GM12878 (cell line): Measurements from ENCODE around the gene SERP1. TPM values are rescaled to one million over a fixed set of nuclear protein-coding genes. Genes with fewer than 3 reads are reported as not detected.

Source experiments
- ATAC-seq: fragments of 200-7000 bp; cut with Tn5 transposase; 3 replicates; pipeline ENCODE4 v1.9.1; 2020; ENCODE audit warnings: mild to moderate bottlenecking, moderate library complexity
- BruUV-seq: library from RNA; stranded (reverse); fragments of 400-500 nt; replicated peaks from 2 replicates; lab custom pipeline; 2021; lab: Mats Ljungman, UMichigan
- CTCF ChIA-PET: fragments of 300-600 bp; sonication (Branson Sonifier 250); formaldehyde crosslinking; extraction: SDS; loops from one replicate; lab custom pipeline; 2021; ENCODE audit warnings: inconsistent platforms; lab: Yijun Ruan, JAX
- POLR2A ChIA-PET: fragments of 350-600 bp; formaldehyde crosslinking; extraction: SDS; loops from one replicate; lab custom pipeline; 2021; ENCODE audit warnings: inconsistent platforms; lab: Charles Lee
- RAD21 ChIA-PET: fragments of 300-600 bp; sonication (Branson Sonifier 250); formaldehyde crosslinking; loops from one replicate; lab custom pipeline; 2023; ENCODE audit warnings: antibody characterized with exemption; ENCODE audit not compliant: unreplicated experiment; lab: Charles Lee
- SMC1A ChIA-PET: fragments of 300-600 bp; sonication (Branson Sonifier 250); formaldehyde crosslinking; loops from one replicate; lab custom pipeline; 2023; ENCODE audit not compliant: unreplicated experiment, uncharacterized antibody; lab: Charles Lee
- DNase-seq: peaks from one replicate; pipeline ENCODE4 v3.0.0-alpha.2; 2011; ENCODE audit warnings: low read depth, low spot score
- FAIRE-seq: peaks from 3 replicates; lab custom pipeline; 2011; peaks lifted over from hg19 to GRCh38; lab: Jason Lieb, UNC
- H2AFZ ChIP-seq: 2 replicates; pipeline ENCODE4 v1.6.0; 2011; ENCODE audit warnings: low read depth, low read length, control low read depth; ENCODE audit not compliant: control insufficient read depth
- H3K27ac ChIP-seq: 2 replicates; pipeline ENCODE4 v1.5.1; 2011; ENCODE audit warnings: control low read depth; ENCODE audit not compliant: control insufficient read depth, insufficient read depth
- H3K27me3 ChIP-seq, 2 experiments: replicated peaks in 1 of 2; 2 replicates each; pipeline versions ENCODE4 v1.6.0 to v1.6.1; 2011; ENCODE audit warnings: low read length in 1 of 2; ENCODE audit not compliant: control insufficient read depth in 2 of 2, insufficient read depth in 2 of 2
- H3K36me3 ChIP-seq, 2 experiments: 2 replicates each; pipeline ENCODE4 v1.5.1; 2011; ENCODE audit warnings: low read length in 1 of 2; ENCODE audit not compliant: control insufficient read depth in 2 of 2, insufficient read depth in 2 of 2
- H3K4me1 ChIP-seq: 2 replicates; pipeline ENCODE4 v1.6.1; 2011; ENCODE audit warnings: mild to moderate bottlenecking, low read length, moderate library complexity, mixed read lengths; ENCODE audit not compliant: control insufficient read depth, insufficient read depth
- H3K4me2 ChIP-seq: 2 replicates; pipeline ENCODE4 v1.6.0; 2011; ENCODE audit warnings: control low read depth; ENCODE audit not compliant: control insufficient read depth, insufficient read depth
- H3K4me3 ChIP-seq: fragments of 200-600 bp; sonication (generic); 2 replicates; pipeline ENCODE4 v1.5.1; 2016
- H3K79me2 ChIP-seq: 2 replicates; pipeline ENCODE4 v1.6.0; 2011; ENCODE audit warnings: low read length; ENCODE audit not compliant: control insufficient read depth, insufficient read depth
- H3K9ac ChIP-seq: 2 replicates; pipeline ENCODE4 v1.8.0; 2011; ENCODE audit warnings: low read length, control low read depth, mixed read lengths; ENCODE audit not compliant: control insufficient read depth, insufficient read depth
- H3K9me3 ChIP-seq: replicated peaks from 3 replicates; pipeline ENCODE4 v1.5.1; 2011; ENCODE audit warnings: mild to moderate bottlenecking, low read length; ENCODE audit not compliant: control insufficient read depth, insufficient read depth
- H4K20me1 ChIP-seq: 2 replicates; pipeline ENCODE4 v1.6.0; 2011; ENCODE audit not compliant: control insufficient read depth, insufficient read depth
- CBX5 ChIP-seq: sonication (generic); IDR thresholded peaks from 2 replicates; pipeline ENCODE4 v1.6.1; 2016; ENCODE audit warnings: low read depth, moderate library complexity, mild to moderate bottlenecking, inconsistent platforms
- CHD1 ChIP-seq: IDR thresholded peaks from 2 replicates; pipeline ENCODE4 v1.6.1; 2012; ENCODE audit warnings: low read depth, low read length, improper control_type of control experiment
- ETV6 ChIP-seq, 2 experiments: fragments of 450-650 bp in 1 of 2; IDR thresholded peaks in 1 of 2; conservative IDR thresholded peaks in 1 of 2; 2 replicates each; pipeline ENCODE4 v1.6.1; 2014; ENCODE audit warnings: antibody characterized with exemption in 1 of 2, borderline replicate concordance in 1 of 2, low read depth in 1 of 2, mild to moderate bottlenecking in 1 of 2, moderate library complexity in 1 of 2
- FOXM1 ChIP-seq: IDR thresholded peaks from 2 replicates; pipeline ENCODE4 v1.6.1; 2012; ENCODE audit warnings: low read depth, mild to moderate bottlenecking, inconsistent platforms, low read length, moderate library complexity
- IKZF2 ChIP-seq, 2 experiments: fragments of 450-650 bp; IDR thresholded peaks; 2 replicates each; pipeline ENCODE4 v1.6.1; 2017; ENCODE audit warnings: mild to moderate bottlenecking in 2 of 2, moderate library complexity in 2 of 2
- IRF4 ChIP-seq: IDR thresholded peaks from 2 replicates; pipeline ENCODE4 v1.6.1; 2011; ENCODE audit warnings: low read depth, low read length
- MTA3 ChIP-seq: IDR thresholded peaks from 2 replicates; pipeline ENCODE4 v1.6.1; 2012; ENCODE audit warnings: low read length, inconsistent platforms, borderline replicate concordance
- MYB ChIP-seq: fragments of 150-350 bp; IDR thresholded peaks from 2 replicates; pipeline ENCODE4 v1.6.1; 2014; ENCODE audit warnings: mild to moderate bottlenecking, low read depth, low read length, borderline replicate concordance
- NBN ChIP-seq: fragments of 450-650 bp; IDR thresholded peaks from 2 replicates; pipeline ENCODE4 v1.6.1; 2016
- NFYB ChIP-seq: IDR thresholded peaks from 2 replicates; pipeline ENCODE4 v1.6.1; 2011; ENCODE audit warnings: low read depth, mild to moderate bottlenecking, low read length, improper control_type of control experiment, moderate library complexity; ENCODE audit not compliant: insufficient read depth
- PAX5 ChIP-seq: IDR thresholded peaks from 2 replicates; pipeline ENCODE4 v1.6.1; 2011; ENCODE audit warnings: low read depth, low read length, borderline replicate concordance
- RB1 ChIP-seq: fragments of 450-650 bp; formaldehyde crosslinking; IDR thresholded peaks from 2 replicates; pipeline ENCODE4 v1.6.1; 2017; ENCODE audit warnings: mild to moderate bottlenecking, borderline replicate concordance
- SMARCA5 ChIP-seq: fragments of 450-650 bp; IDR thresholded peaks from 2 replicates; pipeline ENCODE4 v1.6.1; 2017; ENCODE audit warnings: mild to moderate bottlenecking
- SUPT20H ChIP-seq: IDR thresholded peaks from 2 replicates; pipeline ENCODE4 v1.6.1; 2011; ENCODE audit warnings: low read depth, mild to moderate bottlenecking, low read length, moderate library complexity, borderline replicate concordance; ENCODE audit not compliant: control insufficient read depth
- TCF12 ChIP-seq: IDR thresholded peaks from 2 replicates; pipeline ENCODE4 v1.6.1; 2011; ENCODE audit warnings: low read depth, mild to moderate bottlenecking, low read length
- ZBED1 ChIP-seq: IDR thresholded peaks from 2 replicates; pipeline ENCODE4 v1.6.1; 2016; ENCODE audit warnings: borderline replicate concordance
- WGBS: methylation state at CpG from one replicate; pipeline ENCODE4 v1.1.6; 2016; ENCODE audit warnings: low lambda C conversion rate; ENCODE audit not compliant: insufficient replicate concordance, insufficient coverage; ENCODE audit errors: missing lambda C conversion rate; 5-methylcytosine and 5-hydroxymethylcytosine counted together
- in situ Hi-C: fragments of 300-500 bp; cut with MboI; formaldehyde crosslinking; loops from 9 replicates; pipeline ENCODE4 v1.14.3; 2018; ENCODE audit warnings: mixed read lengths
- intact Hi-C: fragments of 100-400 bp; cut with micrococcal nuclease; formaldehyde crosslinking; loops from one replicate; pipeline ENCODE4 v1.14.2; 2022; ENCODE audit not compliant: unreplicated experiment
- polyA plus RNA-seq, 11 experiments: library from polyadenylated mRNA; depleted of rRNA in 4 of 11; unstranded in 6 of 11; stranded (reverse) in 5 of 11; fragments of >200 nt; fragmentation: Nextera tagmentation in 4 of 11; fragmentation: Illumina TruSeq in 1 of 11; extraction: Ambion mirVana in 4 of 11; extraction: Trizol in 1 of 11; gene quantifications; 1 replicate in 1 of 11; 2 replicates in 10 of 11; pipeline versions ENCODE4 v1.2.1 to v1.2.3, GENCODE V29; 2011 to 2016; ENCODE audit warnings: inconsistent platforms in 2 of 11, missing spikeins in 2 of 11, low read depth in 1 of 11
- total RNA-seq, 4 experiments: library from RNA; depleted of rRNA in 3 of 4; stranded (reverse); fragments of >200 nt in 3 of 4; fragmentation: Illumina TruSeq in 1 of 4; extraction: Trizol in 1 of 4; gene quantifications; 2 replicates each; pipeline versions ENCODE4 v1.2.1 to v1.2.3, GENCODE V29; 2013 to 2021
- TF ChIP-seq, protein P1 (sequence below): fragments of 450-650 bp; IDR thresholded peaks from 2 replicates; pipeline ENCODE4 v1.6.1; 2014; ENCODE audit warnings: mild to moderate bottlenecking
- TF ChIP-seq, protein P2 (sequence below): fragments of 450-650 bp; IDR thresholded peaks from 2 replicates; pipeline ENCODE4 v1.6.1; 2017; ENCODE audit warnings: low read depth, mild to moderate bottlenecking, moderate library complexity
- TF ChIP-seq, protein P3 (sequence below): fragments of 450-650 bp; IDR thresholded peaks from 2 replicates; pipeline ENCODE4 v1.6.1; 2017; ENCODE audit warnings: mild to moderate bottlenecking, moderate library complexity

The SERP1 gene
- total and polyA plus RNA-seq, 10 of the 15 experiments (the other 5 are each of a cell fraction or from before 2014, with no cell fraction given), result 31.1 to 242 (median 87.0) TPM

DNA sequence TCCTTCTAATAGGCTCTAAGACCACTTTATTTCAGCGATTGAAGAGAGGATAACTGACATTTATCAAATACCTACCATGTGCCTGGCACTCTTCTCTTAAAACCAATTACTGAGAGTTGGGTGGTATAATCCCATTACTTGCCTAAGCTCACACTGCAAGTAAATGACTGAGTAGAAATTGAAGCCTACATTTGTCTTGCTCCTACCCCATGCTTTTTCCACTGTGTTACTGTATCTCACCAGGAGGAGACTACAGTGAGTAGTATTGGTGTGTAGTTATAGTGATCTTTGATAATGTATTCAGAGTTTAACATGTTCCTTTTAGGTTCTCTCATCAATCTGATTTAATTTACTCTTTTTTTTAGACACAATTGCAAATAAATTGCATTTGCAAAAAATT lies 21.0 kb upstream of the SERP1 start:
- in situ Hi-C loops, result no loop called here
- Histone ChIP-seq H3K27ac (no peak overlapping the region), H3K27me3 (no peaks in the 10 kb centered on the region), H3K79me2 (no peaks in the 10 kb centered on the region; the same call in none of the 2 replicates), H2AFZ (no peak overlapping the region), H4K20me1 (no peaks in the 10 kb centered on the region), H3K4me2 (no peak overlapping the region), H3K36me3 (peaks cover 1 to 42% of the 10 kb centered on the region in 2 experiments), H3K4me1 (no peaks in the 10 kb centered on the region), H3K9me3 (no peaks in the 10 kb centered on the region)
- ATAC-seq, result peak; percentile 31; the same call in 1 of the 3 replicates
- intact Hi-C loops, result no loop called here
- RAD21 ChIA-PET, result interaction anchor here (1.1 kb wide), 1 partner anchor 153 kb away, joined by 4 read pairs; no protein-coding TSS in a partner anchor
- POLR2A ChIA-PET, result interaction anchor here (0.9 kb wide), 1 partner anchor 17 kb away, joined by 3 read pairs; no protein-coding TSS in a partner anchor
- SMC1A ChIA-PET, result interaction anchor here (1.9 to 5.6 kb wide), 2 partner anchors 10 to 26 kb away, joined by 8 to 29 read pairs; no protein-coding TSS in a partner anchor
- 95% methylated on average over 1 of the region's 1 CpG for whole genome bisulfite sequencing
- DNase-seq, result no peak
- no peak for TF ChIP-seq MYB
- no peak for TF ChIP-seq MTA3
- no peak for TF ChIP-seq CBX5
- no peak for TF ChIP-seq IKZF2 (IDR thresholded peaks at IDR 0.05)
- no peak for TF ChIP-seq NBN
- TF ChIP-seq TCF12, result no peak
- TF ChIP-seq ETV6 (conservative IDR thresholded peaks at IDR 0.05 in 1 of 2, IDR thresholded peaks at IDR 0.05 in 1 of 2; ENCODE audit: borderline replicate concordance in 1 of 2, low read depth in 1 of 2), result no peak
- TF ChIP-seq RB1, result no peak
- TF ChIP-seq FOXM1, result no peak
- TF ChIP-seq, protein P1, sequence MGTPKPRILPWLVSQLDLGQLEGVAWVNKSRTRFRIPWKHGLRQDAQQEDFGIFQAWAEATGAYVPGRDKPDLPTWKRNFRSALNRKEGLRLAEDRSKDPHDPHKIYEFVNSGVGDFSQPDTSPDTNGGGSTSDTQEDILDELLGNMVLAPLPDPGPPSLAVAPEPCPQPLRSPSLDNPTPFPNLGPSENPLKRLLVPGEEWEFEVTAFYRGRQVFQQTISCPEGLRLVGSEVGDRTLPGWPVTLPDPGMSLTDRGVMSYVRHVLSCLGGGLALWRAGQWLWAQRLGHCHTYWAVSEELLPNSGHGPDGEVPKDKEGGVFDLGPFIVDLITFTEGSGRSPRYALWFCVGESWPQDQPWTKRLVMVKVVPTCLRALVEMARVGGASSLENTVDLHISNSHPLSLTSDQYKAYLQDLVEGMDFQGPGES, result no peak
- TF ChIP-seq ZBED1, result no peak
- TF ChIP-seq, protein P2, sequence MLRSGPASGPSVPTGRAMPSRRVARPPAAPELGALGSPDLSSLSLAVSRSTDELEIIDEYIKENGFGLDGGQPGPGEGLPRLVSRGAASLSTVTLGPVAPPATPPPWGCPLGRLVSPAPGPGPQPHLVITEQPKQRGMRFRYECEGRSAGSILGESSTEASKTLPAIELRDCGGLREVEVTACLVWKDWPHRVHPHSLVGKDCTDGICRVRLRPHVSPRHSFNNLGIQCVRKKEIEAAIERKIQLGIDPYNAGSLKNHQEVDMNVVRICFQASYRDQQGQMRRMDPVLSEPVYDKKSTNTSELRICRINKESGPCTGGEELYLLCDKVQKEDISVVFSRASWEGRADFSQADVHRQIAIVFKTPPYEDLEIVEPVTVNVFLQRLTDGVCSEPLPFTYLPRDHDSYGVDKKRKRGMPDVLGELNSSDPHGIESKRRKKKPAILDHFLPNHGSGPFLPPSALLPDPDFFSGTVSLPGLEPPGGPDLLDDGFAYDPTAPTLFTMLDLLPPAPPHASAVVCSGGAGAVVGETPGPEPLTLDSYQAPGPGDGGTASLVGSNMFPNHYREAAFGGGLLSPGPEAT, result no peak
- no peak for TF ChIP-seq SMARCA5
- TF ChIP-seq SUPT20H, result no peak
- TF ChIP-seq, protein P3, sequence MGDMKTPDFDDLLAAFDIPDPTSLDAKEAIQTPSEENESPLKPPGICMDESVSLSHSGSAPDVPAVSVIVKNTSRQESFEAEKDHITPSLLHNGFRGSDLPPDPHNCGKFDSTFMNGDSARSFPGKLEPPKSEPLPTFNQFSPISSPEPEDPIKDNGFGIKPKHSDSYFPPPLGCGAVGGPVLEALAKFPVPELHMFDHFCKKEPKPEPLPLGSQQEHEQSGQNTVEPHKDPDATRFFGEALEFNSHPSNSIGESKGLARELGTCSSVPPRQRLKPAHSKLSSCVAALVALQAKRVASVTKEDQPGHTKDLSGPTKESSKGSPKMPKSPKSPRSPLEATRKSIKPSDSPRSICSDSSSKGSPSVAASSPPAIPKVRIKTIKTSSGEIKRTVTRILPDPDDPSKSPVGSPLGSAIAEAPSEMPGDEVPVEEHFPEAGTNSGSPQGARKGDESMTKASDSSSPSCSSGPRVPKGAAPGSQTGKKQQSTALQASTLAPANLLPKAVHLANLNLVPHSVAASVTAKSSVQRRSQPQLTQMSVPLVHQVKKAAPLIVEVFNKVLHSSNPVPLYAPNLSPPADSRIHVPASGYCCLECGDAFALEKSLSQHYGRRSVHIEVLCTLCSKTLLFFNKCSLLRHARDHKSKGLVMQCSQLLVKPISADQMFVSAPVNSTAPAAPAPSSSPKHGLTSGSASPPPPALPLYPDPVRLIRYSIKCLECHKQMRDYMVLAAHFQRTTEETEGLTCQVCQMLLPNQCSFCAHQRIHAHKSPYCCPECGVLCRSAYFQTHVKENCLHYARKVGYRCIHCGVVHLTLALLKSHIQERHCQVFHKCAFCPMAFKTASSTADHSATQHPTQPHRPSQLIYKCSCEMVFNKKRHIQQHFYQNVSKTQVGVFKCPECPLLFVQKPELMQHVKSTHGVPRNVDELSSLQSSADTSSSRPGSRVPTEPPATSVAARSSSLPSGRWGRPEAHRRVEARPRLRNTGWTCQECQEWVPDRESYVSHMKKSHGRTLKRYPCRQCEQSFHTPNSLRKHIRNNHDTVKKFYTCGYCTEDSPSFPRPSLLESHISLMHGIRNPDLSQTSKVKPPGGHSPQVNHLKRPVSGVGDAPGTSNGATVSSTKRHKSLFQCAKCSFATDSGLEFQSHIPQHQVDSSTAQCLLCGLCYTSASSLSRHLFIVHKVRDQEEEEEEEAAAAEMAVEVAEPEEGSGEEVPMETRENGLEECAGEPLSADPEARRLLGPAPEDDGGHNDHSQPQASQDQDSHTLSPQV, result no peak
- no peak for TF ChIP-seq CHD1
- no peak for TF ChIP-seq NFYB
- no peak for TF ChIP-seq IRF4
- no peak for TF ChIP-seq PAX5
- TF ChIP-seq, all 136 proteins: peak for 0
- Histone ChIP-seq H3K4me3 (no peak overlapping the region), H3K9ac (no peak overlapping the region)
- no peak for FAIRE-seq
- CTCF ChIA-PET, result interaction anchor here (1.3 to 1.4 kb wide), 2 partner anchors 10 to 16 kb away, joined by 3 to 4 read pairs; no protein-coding TSS in a partner anchor
- BruUV-seq, result no TSS peak
